Nephron progenitor cell (in vitro differentiated cells): Measurements from ENCODE around the gene MAST4.

Experiments used
- DNase-seq: peaks from one replicate; pipeline ENCODE4 v3.0.0; 2021
- H3K27ac Mint-ChIP-seq: 2 replicates; pipeline ENCODE4 v1.8.0; 2021; ENCODE audit warnings: mild to moderate bottlenecking, moderate library complexity, mixed read lengths
- H3K27me3 Mint-ChIP-seq: 2 replicates; pipeline ENCODE4 v1.8.0; 2021; ENCODE audit warnings: mild to moderate bottlenecking, low read depth, mixed read lengths; ENCODE audit not compliant: poor library complexity
- H3K36me3 Mint-ChIP-seq: 2 replicates; pipeline ENCODE4 v1.8.0; 2021; ENCODE audit warnings: low read depth, mixed read lengths
- H3K4me1 Mint-ChIP-seq: 2 replicates; pipeline ENCODE4 v1.8.0; 2021; ENCODE audit warnings: mixed read lengths
- H3K4me3 Mint-ChIP-seq: 2 replicates; pipeline ENCODE4 v1.8.0; 2021; ENCODE audit warnings: mild to moderate bottlenecking, moderate library complexity, mixed read lengths
- H3K9me3 Mint-ChIP-seq: 2 replicates; pipeline ENCODE4 v1.8.0; 2021; ENCODE audit warnings: mild to moderate bottlenecking, moderate library complexity, mixed read lengths
- TF ChIP-seq, protein P1 (sequence below): fragments of 200-600 bp; sonication (generic); IDR thresholded peaks from 2 replicates; pipeline ENCODE4 v1.5.0; 2021; ENCODE audit warnings: antibody characterized with exemption

Gene MAST4

DNA sequence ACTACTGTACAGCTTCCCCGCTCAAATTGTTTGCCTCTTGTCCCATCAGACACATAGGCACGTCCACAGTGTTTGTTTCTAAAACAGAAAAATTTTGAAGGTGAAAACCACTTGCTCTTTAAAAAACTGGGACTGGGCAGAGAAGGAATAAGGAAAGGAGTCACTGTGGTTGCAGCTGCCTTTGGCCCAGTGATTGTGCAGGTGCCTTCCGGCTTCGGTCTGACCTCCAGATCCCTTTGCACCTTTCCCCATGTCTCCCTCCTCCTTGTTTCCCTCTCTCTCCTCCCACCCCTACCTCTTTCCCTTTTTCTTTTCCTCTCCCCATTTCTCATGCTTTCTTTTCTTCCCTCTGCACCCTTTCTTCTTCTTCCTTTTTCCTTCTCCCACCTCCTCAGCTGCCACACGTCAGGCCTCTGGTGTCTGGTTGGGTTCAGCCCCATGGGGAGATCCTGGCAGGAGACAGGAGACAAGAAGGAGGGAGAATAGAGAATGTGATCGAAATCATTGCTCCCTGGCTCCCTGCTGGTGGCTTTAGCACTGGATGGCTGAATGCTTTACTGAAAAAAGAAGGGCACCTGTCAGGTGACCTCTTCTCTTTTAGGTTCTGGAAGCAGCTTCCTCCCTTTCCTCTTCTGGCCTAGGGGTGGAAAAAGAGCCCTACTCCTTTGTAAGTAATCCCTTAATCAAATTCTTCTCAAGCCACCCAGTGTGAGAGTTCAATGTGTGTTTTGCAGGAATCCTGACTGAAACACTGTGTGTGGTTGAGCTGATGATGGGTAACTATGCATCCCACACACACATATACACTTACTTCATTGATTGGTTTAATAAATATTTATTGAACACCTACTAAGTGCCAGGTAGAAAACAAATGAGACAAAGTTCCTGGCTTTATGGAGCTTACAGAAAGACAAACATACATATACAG, 267.3 kb downstream of the MAST4 start:
- Mint-ChIP-seq H3K27ac (no peak overlapping the region), H3K36me3 (no peaks in the 10 kb centered on the region), H3K4me3 (no peak overlapping the region), H3K27me3 (peaks cover 4% of the 10 kb centered on the region), H3K9me3 (no peaks in the 10 kb centered on the region), H3K4me1 (peaks cover 28% of the 10 kb centered on the region)
- no peak for DNase-seq
- TF ChIP-seq, protein P1, sequence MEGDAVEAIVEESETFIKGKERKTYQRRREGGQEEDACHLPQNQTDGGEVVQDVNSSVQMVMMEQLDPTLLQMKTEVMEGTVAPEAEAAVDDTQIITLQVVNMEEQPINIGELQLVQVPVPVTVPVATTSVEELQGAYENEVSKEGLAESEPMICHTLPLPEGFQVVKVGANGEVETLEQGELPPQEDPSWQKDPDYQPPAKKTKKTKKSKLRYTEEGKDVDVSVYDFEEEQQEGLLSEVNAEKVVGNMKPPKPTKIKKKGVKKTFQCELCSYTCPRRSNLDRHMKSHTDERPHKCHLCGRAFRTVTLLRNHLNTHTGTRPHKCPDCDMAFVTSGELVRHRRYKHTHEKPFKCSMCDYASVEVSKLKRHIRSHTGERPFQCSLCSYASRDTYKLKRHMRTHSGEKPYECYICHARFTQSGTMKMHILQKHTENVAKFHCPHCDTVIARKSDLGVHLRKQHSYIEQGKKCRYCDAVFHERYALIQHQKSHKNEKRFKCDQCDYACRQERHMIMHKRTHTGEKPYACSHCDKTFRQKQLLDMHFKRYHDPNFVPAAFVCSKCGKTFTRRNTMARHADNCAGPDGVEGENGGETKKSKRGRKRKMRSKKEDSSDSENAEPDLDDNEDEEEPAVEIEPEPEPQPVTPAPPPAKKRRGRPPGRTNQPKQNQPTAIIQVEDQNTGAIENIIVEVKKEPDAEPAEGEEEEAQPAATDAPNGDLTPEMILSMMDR = no peak

DNA sequence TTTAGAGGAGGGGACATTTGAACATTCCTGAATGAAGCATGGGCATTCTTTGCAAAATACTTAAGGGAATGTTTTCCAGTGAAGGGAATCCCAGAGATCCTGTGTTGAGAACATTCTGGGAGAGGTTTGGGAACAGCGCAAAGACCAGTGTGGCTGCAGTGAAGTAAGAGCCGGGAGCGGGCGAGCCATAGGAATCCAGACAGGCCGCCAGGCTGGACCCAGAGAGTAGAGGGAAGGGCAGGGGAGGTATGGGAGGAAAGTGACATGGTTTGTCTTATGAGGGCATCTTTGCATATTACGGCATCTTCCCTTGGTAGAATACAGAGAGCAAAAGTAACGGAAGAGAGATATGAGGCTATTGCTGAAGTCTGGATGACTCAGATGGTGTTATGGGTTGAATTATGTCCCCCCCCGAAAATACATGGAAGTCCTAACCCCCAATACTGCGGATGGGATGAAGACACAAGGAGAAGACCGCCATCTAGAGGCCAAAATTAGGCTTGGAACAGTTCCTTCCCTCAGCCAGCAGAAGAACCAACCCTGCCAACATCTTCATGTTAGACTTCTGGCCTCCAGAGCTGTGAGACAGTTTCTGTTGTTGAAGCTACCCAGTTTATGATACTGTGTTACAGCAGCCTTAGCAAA, 268.2 kb downstream of the MAST4 start:
- no peaks in the 10 kb centered on the region for H3K36me3 Mint-ChIP-seq
- H3K27ac Mint-ChIP-seq = no peak overlapping the region
- peaks cover 34% of the 10 kb centered on the region for H3K4me1 Mint-ChIP-seq
- H3K9me3 Mint-ChIP-seq = no peaks in the 10 kb centered on the region
- H3K27me3 Mint-ChIP-seq = peaks cover 4% of the 10 kb centered on the region
- H3K4me3 Mint-ChIP-seq = no peak overlapping the region
- TF ChIP-seq, protein P1 = no peak
- DNase-seq = no peak

DNA sequence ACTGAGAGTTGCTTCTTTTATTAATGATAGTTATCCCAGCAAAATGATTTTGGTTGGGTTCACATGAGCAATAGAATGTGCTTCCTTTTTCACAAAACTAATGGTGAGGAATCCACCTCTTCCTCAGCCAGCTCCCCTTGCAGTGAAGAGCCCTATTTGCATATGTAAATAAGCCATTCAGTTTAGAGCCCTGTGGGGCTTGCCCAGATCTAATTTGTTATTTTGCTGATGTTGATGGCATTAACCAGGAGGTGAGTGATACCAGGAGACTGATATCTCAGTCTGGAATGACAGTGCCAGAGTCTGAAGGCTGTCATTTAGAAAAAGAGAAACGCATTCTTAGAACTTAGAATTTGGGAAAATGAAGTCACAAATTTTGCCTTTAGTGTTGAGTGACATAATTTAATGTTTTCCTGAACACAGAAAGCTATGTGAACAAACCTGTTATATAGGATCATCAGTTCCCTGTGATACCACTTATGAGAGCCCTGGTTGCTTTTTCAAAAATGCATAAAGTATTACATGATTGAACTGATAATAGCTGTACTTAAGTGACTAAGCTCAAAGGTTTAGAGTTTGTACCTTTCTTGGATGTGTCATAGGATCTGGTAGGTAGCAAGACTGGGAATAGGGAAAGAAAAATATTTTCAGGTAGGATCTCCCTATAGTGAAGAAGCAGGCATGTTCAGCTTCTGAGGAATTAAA, 271.6 kb downstream of the MAST4 start:
- H3K36me3 Mint-ChIP-seq = no peaks in the 10 kb centered on the region
- no peak overlapping the region for H3K4me3 Mint-ChIP-seq
- H3K9me3 Mint-ChIP-seq = no peaks in the 10 kb centered on the region
- TF ChIP-seq, protein P1 = no peak
- DNase-seq = no peak
- no peak overlapping the region for H3K27ac Mint-ChIP-seq
- peaks cover 4% of the 10 kb centered on the region for H3K27me3 Mint-ChIP-seq
- peaks cover 24% of the 10 kb centered on the region for H3K4me1 Mint-ChIP-seq

DNA sequence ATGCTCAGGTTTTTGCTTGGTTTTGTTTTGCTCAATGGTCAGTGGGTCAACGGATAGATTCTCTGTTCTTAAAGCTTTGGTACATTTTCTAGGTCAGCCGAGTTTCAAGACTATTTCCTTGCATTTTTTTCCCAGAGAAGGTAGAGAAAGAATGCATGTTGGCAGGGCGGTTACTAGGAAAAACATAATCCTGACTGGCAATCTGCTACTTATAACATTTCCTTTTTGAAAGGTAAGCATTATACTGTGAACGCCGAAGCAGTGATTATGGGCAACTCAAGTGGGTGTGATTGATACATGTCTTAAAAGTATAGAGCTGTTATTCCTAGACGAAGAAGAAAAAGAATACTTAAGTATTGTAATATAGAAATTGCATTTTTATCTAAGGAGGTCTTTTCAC, 273.2 kb downstream of the MAST4 start:
- TF ChIP-seq, protein P1 = no peak
- Mint-ChIP-seq H3K4me3 (no peak overlapping the region), H3K36me3 (no peaks in the 10 kb centered on the region), H3K27me3 (no peaks in the 10 kb centered on the region), H3K4me1 (peaks cover 28% of the 10 kb centered on the region), H3K9me3 (no peaks in the 10 kb centered on the region), H3K27ac (no peak overlapping the region)
- DNase-seq = no peak

DNA sequence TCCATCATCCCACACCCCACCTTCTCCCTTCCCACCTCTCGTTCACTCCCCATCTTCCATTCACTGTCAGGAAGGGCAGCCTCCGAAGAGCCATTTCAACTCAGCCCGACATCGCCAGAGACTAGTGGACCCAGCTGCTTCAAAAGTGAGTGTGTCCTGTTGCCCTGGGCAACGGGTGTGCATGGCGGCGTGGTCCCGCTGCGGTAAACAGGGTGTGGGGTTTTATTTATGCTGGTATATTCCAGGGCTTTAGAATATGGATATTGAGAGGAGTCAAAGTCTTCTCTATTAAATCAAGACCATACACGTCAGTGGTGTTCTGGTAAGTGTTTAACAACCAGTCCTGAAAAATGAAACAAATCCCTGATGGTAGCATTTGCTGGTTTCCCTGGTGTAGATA, 274.5 kb downstream of the MAST4 start:
- Mint-ChIP-seq H3K27ac (no peak overlapping the region), H3K4me1 (peaks cover 34% of the 10 kb centered on the region), H3K27me3 (peaks cover 4% of the 10 kb centered on the region), H3K36me3 (no peaks in the 10 kb centered on the region), H3K4me3 (no peak overlapping the region), H3K9me3 (no peaks in the 10 kb centered on the region)
- DNase-seq = no peak
- TF ChIP-seq, protein P1 = no peak
